IPS-18c (cell line): Measurements from ENCODE around the gene GOLGA6B.
"Not testable (repeated sequence)": the region's sequence is repeated elsewhere in the genome, so short reads cannot be mapped to it uniquely, and the experiment has no call there.

Experiments used
- H3K4me3 ChIP-seq: 2 replicates; pipeline ENCODE4 v1.7.0; 2013; ENCODE audit warnings: low read depth, mild to moderate bottlenecking, low read length, moderate library complexity; ENCODE audit not compliant: insufficient read depth
- H3K9me3 ChIP-seq: one replicate; pipeline ENCODE4 v1.6.1; 2013; ENCODE audit warnings: mild to moderate bottlenecking, low read length, moderate library complexity; ENCODE audit not compliant: control insufficient read depth, insufficient read depth

Gene GOLGA6B

GRCh38 chr15:72648631-72649253, 5.8 kb upstream of the GOLGA6B start:
- not testable (repeated sequence) for H3K9me3 ChIP-seq, H3K4me3 ChIP-seq

GRCh38 chr15:72656014-72656413, 1.5 kb downstream of the GOLGA6B start:
- H3K4me3 ChIP-seq, H3K9me3 ChIP-seq: not testable (repeated sequence)

- H3K4me3 ChIP-seq, H3K9me3 ChIP-seq: not testable (repeated sequence)
Measured at GRCh38 chr15:72661081-72661480, 6.6 kb downstream of the GOLGA6B start.

- H3K9me3 ChIP-seq, H3K4me3 ChIP-seq: not testable (repeated sequence)
Measured at GRCh38 chr15:72663931-72664330, 9.4 kb downstream of the GOLGA6B start.

- H3K9me3 ChIP-seq, H3K4me3 ChIP-seq: not testable (repeated sequence)
Measured at GRCh38 chr15:72665706-72666105, 11.2 kb downstream of the GOLGA6B start.

GRCh38 chr15:72669803-72670202, 15.3 kb downstream of the GOLGA6B start:
- not testable (repeated sequence) for H3K4me3 ChIP-seq, H3K9me3 ChIP-seq

- H3K9me3 ChIP-seq = not testable (repeated sequence)
- H3K4me3 ChIP-seq = peak overlapping the region; percentile 2; the same call in 1 of the 2 replicates
Measured at GRCh38 chr15:72670656-72671352, 16.3 kb downstream of the GOLGA6B start.

- no peaks in the 10 kb centered on the region for H3K9me3 ChIP-seq
- H3K4me3 ChIP-seq = no peak overlapping the region; the same call in 1 of the 2 replicates
Measured at GRCh38 chr15:72671525-72671924, 17.0 kb downstream of the GOLGA6B start.

GRCh38 chr15:72676838-72677237, 22.3 kb downstream of the GOLGA6B start:
- Histone ChIP-seq H3K9me3 (no peaks in the 10 kb centered on the region), H3K4me3 (no peak overlapping the region)

- Histone ChIP-seq H3K4me3 (no peak overlapping the region), H3K9me3 (no peaks in the 10 kb centered on the region)
Measured at GRCh38 chr15:72680931-72681330, 26.4 kb downstream of the GOLGA6B start.

GRCh38 chr15:72682772-72683171, 28.3 kb downstream of the GOLGA6B start:
- no peaks in the 10 kb centered on the region for H3K9me3 ChIP-seq
- H3K4me3 ChIP-seq = no peak overlapping the region

GRCh38 chr15:72685301-72685924, 30.9 kb downstream of the GOLGA6B start:
- H3K9me3 ChIP-seq = no peaks in the 10 kb centered on the region
- H3K4me3 ChIP-seq = peak overlapping the region; percentile 87

GRCh38 chr15:72685925-72686794, 31.7 kb downstream of the GOLGA6B start, which contains the start of the genes BBS4 and HIGD2B:
Gene BBS4 (plus strand): TSS chr15:72686207. CDS start chr15:72686228, 21 bp downstream.
Gene HIGD2B (minus strand): TSS chr15:72686182. CDS start chr15:72676374, 9,808 bp downstream.
- Histone ChIP-seq H3K4me3 (peak within 1 kb of the TSS; percentile 87), H3K9me3 (no peaks in the 10 kb centered on the region)

GRCh38 chr15:72688697-72689096, 34.2 kb downstream of the GOLGA6B start:
- Histone ChIP-seq H3K9me3 (no peaks in the 10 kb centered on the region), H3K4me3 (no peak overlapping the region)

- no peak overlapping the region for H3K4me3 ChIP-seq
- H3K9me3 ChIP-seq = no peaks in the 10 kb centered on the region
Measured at GRCh38 chr15:72690938-72691337, 36.4 kb downstream of the GOLGA6B start.

GRCh38 chr15:72698938-72699337, 44.4 kb downstream of the GOLGA6B start:
- Histone ChIP-seq H3K9me3 (no peaks in the 10 kb centered on the region), H3K4me3 (no peak overlapping the region)

- Histone ChIP-seq H3K9me3 (no peaks in the 10 kb centered on the region), H3K4me3 (no peak overlapping the region)
Measured at GRCh38 chr15:72700076-72700475, 45.6 kb downstream of the GOLGA6B start.
